ENCODE data around the gene COPB1. TPM values are rescaled to one million over a fixed set of nuclear protein-coding genes. Genes with fewer than 3 reads are reported as not detected.
A peak's percentile ranks its signal among the peaks of the same experiment; 100 is the strongest.

Gene COPB1
- total RNA-seq, 1 donor from 2014 or later = 135 TPM

DNA sequence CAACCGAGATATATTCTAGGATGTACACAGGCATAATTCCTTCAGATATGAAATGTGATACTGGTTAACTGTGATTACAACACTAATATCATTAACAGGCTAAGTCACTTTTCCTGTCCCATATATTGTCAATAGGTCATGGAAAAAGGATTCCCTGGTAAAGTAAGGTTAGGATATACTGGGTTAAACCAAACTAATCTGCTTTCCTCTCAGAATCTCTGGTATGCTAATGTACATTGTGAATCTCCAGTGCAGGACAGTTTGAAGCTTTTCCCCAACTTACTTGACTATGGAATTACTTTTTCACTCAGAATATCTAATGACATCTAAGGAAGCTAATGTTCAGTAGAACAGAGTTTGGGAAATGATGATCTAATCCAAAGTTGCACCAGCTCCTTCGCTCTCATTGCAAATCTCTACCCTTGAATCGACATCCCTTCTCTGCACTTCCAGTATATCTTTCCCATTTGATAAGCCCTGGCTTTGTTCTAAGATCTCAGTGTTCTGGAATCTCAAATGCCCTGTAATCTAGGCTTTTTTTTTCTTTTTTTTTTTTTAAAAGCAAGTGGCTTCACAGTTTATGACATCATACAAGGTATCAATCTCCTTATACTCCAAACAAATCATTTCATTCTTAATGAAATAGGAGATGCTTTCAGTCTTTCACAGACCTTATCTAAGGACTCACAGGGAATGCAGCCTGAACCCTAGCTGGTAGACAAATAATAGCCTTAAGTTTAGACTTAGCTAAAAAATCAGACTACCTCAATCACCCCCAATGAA, 43.8 kb downstream of the COPB1 start:
- Mint-ChIP-seq H3K4me1 (ENCODE audit: unreplicated experiment) (peaks cover 3% of the 10 kb centered on the region), H3K27ac (ENCODE audit: unreplicated experiment) (peak overlapping the region; percentile 20), H3K4me3 (ENCODE audit: unreplicated experiment) (no peak overlapping the region), H3K27me3 (ENCODE audit: unreplicated experiment) (no peaks in the 10 kb centered on the region), H3K9me3 (ENCODE audit: unreplicated experiment) (no peaks in the 10 kb centered on the region), H3K36me3 (ENCODE audit: unreplicated experiment) (peaks cover 24% of the 10 kb centered on the region)
- TF ChIP-seq, protein P1, sequence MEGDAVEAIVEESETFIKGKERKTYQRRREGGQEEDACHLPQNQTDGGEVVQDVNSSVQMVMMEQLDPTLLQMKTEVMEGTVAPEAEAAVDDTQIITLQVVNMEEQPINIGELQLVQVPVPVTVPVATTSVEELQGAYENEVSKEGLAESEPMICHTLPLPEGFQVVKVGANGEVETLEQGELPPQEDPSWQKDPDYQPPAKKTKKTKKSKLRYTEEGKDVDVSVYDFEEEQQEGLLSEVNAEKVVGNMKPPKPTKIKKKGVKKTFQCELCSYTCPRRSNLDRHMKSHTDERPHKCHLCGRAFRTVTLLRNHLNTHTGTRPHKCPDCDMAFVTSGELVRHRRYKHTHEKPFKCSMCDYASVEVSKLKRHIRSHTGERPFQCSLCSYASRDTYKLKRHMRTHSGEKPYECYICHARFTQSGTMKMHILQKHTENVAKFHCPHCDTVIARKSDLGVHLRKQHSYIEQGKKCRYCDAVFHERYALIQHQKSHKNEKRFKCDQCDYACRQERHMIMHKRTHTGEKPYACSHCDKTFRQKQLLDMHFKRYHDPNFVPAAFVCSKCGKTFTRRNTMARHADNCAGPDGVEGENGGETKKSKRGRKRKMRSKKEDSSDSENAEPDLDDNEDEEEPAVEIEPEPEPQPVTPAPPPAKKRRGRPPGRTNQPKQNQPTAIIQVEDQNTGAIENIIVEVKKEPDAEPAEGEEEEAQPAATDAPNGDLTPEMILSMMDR (IDR thresholded peaks at IDR 0.05) = no peak
- no peak for DNase-seq (ENCODE audit: extremely low spot score, unreplicated experiment)

DNA sequence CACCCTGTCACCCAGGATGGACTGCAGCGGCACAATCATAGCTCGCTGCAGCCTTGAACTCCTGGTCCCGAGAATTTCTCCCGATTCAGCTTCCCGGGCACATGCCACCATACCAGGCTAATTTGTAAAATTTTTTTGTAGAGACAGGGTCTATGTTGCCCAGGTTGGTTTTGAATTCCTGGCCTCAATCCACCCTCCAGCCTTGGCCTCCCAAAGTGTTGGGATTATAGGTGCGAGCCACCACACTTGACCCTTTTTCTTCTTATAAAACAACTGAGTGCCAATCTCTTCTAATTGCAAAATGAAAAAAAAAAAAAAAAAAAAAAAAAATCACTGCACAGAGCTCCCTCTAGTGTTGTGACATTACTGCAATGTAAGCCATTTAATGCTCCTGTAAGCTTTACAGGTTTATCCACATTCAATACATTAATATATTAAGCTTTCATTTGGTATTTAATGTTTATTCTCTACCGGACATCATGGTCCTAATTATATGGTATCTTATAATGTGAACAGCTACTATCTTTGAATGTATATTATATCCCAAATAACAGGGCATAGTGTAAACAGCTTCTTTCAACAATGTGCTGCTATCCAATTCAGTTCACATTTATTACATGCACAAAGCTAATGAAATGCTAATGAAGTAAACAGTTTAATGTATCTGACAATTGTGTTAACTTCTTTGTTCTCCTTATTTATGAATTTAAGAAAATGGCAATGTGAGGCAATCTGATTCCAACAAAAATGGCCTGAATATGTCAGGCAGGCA, 44.6 kb downstream of the COPB1 start:
- no peaks in the 10 kb centered on the region for H3K27me3 Mint-ChIP-seq (ENCODE audit: unreplicated experiment)
- H3K4me3 Mint-ChIP-seq (ENCODE audit: unreplicated experiment) = no peak overlapping the region
- H3K36me3 Mint-ChIP-seq (ENCODE audit: unreplicated experiment) = peaks cover 20% of the 10 kb centered on the region
- H3K9me3 Mint-ChIP-seq (ENCODE audit: unreplicated experiment) = no peaks in the 10 kb centered on the region
- DNase-seq (ENCODE audit: extremely low spot score, unreplicated experiment) = no peak
- H3K4me1 Mint-ChIP-seq (ENCODE audit: unreplicated experiment) = peaks cover 3% of the 10 kb centered on the region
- TF ChIP-seq, protein P1 (IDR thresholded peaks at IDR 0.05) = peak; percentile 78
- H3K27ac Mint-ChIP-seq (ENCODE audit: unreplicated experiment) = peak overlapping the region; percentile 20

DNA sequence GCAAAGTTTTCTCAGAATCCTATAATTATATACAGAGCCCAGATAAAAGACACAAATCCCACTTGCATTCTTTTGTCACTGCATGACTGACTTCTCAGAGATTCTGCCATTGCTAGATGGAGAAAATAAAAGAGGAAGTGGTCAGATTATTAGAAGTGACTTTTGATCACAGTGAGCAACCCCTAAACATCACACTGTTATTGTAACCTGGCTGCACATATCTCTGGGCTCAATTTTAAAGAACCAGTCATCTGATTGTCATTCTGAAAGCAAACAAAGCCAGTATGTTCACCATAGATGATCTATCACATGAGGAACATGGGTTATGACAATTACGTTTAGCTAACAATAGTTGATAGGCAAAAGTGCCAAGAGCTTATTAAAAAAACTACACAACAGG, 47.8 kb downstream of the COPB1 start:
- Mint-ChIP-seq H3K27me3 (ENCODE audit: unreplicated experiment) (no peaks in the 10 kb centered on the region), H3K4me3 (ENCODE audit: unreplicated experiment) (no peak overlapping the region), H3K9me3 (ENCODE audit: unreplicated experiment) (no peaks in the 10 kb centered on the region), H3K27ac (ENCODE audit: unreplicated experiment) (peak overlapping the region; percentile 50), H3K4me1 (ENCODE audit: unreplicated experiment) (peaks cover 31% of the 10 kb centered on the region), H3K36me3 (ENCODE audit: unreplicated experiment) (peaks cover 8% of the 10 kb centered on the region)
- no peak for DNase-seq (ENCODE audit: extremely low spot score, unreplicated experiment)
- TF ChIP-seq, protein P1 (IDR thresholded peaks at IDR 0.05) = no peak

DNA sequence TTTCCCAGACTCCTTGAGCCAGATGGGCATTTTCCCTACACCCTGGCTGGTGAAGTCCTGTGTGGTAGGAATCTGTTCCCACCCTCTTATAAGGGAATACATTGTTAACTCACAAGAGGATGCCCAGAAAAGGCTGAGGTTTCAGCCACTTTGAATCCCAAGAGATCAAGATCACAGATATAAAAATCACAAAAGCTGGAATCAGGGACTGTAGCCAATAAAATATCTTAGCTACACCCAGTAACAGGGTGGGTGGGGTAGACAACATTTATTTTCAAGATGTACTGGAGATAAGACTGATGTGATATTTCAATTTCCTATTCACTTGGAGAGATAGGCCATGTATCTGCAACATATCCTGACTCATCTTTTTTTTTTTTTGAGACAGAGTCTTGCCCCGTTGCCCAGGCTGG, 50.3 kb downstream of the COPB1 start:
- Mint-ChIP-seq H3K9me3 (ENCODE audit: unreplicated experiment) (no peaks in the 10 kb centered on the region), H3K27me3 (ENCODE audit: unreplicated experiment) (no peaks in the 10 kb centered on the region), H3K4me3 (ENCODE audit: unreplicated experiment) (no peak overlapping the region), H3K36me3 (ENCODE audit: unreplicated experiment) (peaks cover 4% of the 10 kb centered on the region), H3K27ac (ENCODE audit: unreplicated experiment) (peak overlapping the region; percentile 83), H3K4me1 (ENCODE audit: unreplicated experiment) (peaks cover 49% of the 10 kb centered on the region)
- no peak for DNase-seq (ENCODE audit: extremely low spot score, unreplicated experiment)
- TF ChIP-seq, protein P1 (IDR thresholded peaks at IDR 0.05) = no peak

DNA sequence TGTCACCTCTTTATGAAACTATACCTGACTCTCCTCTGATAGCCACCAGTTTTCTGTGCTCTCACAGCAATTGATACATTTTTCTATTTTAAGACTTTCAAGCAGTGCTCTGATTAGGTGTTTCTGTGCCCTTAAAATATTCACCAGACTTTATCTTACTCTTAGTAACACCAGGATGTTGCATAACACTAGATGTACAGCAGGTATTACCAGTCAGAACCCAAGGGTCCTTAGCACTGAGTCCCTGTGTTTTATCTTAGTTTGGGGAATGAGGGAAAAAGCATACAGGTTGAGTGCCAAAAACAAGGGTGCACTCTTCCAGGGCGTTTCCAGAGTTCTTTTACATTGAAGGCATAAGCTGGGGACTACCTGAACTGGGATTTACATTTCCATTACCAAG, 51.4 kb downstream of the COPB1 start:
- H3K27me3 Mint-ChIP-seq (ENCODE audit: unreplicated experiment) = no peaks in the 10 kb centered on the region
- no peaks in the 10 kb centered on the region for H3K9me3 Mint-ChIP-seq (ENCODE audit: unreplicated experiment)
- peaks cover 4% of the 10 kb centered on the region for H3K36me3 Mint-ChIP-seq (ENCODE audit: unreplicated experiment)
- DNase-seq (ENCODE audit: extremely low spot score, unreplicated experiment) = no peak
- TF ChIP-seq, protein P1 (IDR thresholded peaks at IDR 0.05) = no peak
- no peak overlapping the region for H3K4me3 Mint-ChIP-seq (ENCODE audit: unreplicated experiment)
- peak overlapping the region; percentile 83 for H3K27ac Mint-ChIP-seq (ENCODE audit: unreplicated experiment)
- peaks cover 59% of the 10 kb centered on the region for H3K4me1 Mint-ChIP-seq (ENCODE audit: unreplicated experiment)

Measured in osteocyte (in vitro differentiated cells).